ENCODE results near the gene SORL1. TPM values are rescaled to one million over a fixed set of nuclear protein-coding genes. Genes with fewer than 3 reads are reported as not detected.

Gene SORL1
- total and polyA plus RNA-seq, 9 of the 15 experiments (the other 6 are each of a cell fraction or from before 2014, with no cell fraction given) = 0.01 to 0.66 TPM; not detected in 7

- no peak overlapping the region for H3K9ac ChIP-seq (ENCODE audit: insufficient read depth in 1 of 2, low read depth in 2 of 2, low read length in 2 of 2)
- H3K4me1 ChIP-seq (replicated peaks in 1 of 2; ENCODE audit: control insufficient read depth in 2 of 2, insufficient read depth in 2 of 2, low read length in 2 of 2) = no peaks in the 10 kb centered on the region
- H3K27me3 ChIP-seq (ENCODE audit: control insufficient read depth in 2 of 2, insufficient read depth in 2 of 2, low read length in 2 of 2) = peaks cover 0 to 10% of the 10 kb centered on the region in 2 experiments; a peak in 2 of 5 replicates
- BruUV-seq (replicated peaks) = no TSS peak
- DNase-seq (ENCODE audit: extremely low read depth in 1 of 4, low spot score in 3 of 4) = no peak
- ChIA-PET POLR2A (no interaction called here), CTCF (ENCODE audit: low intra/inter-chr PET ratio) (no interaction called here)
- no peaks in the 10 kb centered on the region for H3K9me3 ChIP-seq (replicated peaks; ENCODE audit: control insufficient read depth, insufficient read depth, low read depth, low read length)
- in situ Hi-C loops (cut with MboI) (no loop called here), intact Hi-C loops (cut with micrococcal nuclease) (no loop called here)
- WGBS (ENCODE audit: insufficient coverage, low coverage, missing lambda C conversion rate) = 7% methylated on average over 20 of the region's 25 CpGs
- no peak for TF ChIP-seq ZNF518B (CRISPR knock-in tag; IDR thresholded peaks at IDR 0.05)
- H3K27ac ChIP-seq (ENCODE audit: extremely low read depth, low read depth, low read length) = no peak overlapping the region
- H3K79me2 ChIP-seq (ENCODE audit: control insufficient read depth, insufficient read depth, low read length) = no peaks in the 10 kb centered on the region
- no peak for ATAC-seq
- no peak overlapping the region for H3K4me3 ChIP-seq
- H4K20me1 ChIP-seq (replicated peaks; ENCODE audit: control insufficient read depth, insufficient read depth, low read length) = no peaks in the 10 kb centered on the region
- no peaks in the 10 kb centered on the region for H3K36me3 ChIP-seq (ENCODE audit: control insufficient read depth, insufficient read depth, low read length)
- H3K9me1 ChIP-seq (ENCODE audit: control insufficient read depth, insufficient read depth, low read length) = no peaks in the 10 kb centered on the region
- no peak for FAIRE-seq
- H3K4me2 ChIP-seq (ENCODE audit: insufficient read depth, low read length) = no peak overlapping the region
- H2AFZ ChIP-seq (ENCODE audit: low read depth, low read length) = no peak overlapping the region
Observed at GRCh38 chr11:121478895-121479697, 27.0 kb downstream of the SORL1 start.
